IMR-90 (cell line): ENCODE data around the gene NPL. TPM values are rescaled to one million over a fixed set of nuclear protein-coding genes. Genes with fewer than 3 reads are reported as not detected.

Experiments
- ATAC-seq: fragments of 200-7000 bp; cut with Tn5 transposase; 2 replicates; pipeline ENCODE4 v1.9.1; 2020; ENCODE audit warnings: low read depth, mild to moderate bottlenecking, moderate library complexity
- BruUV-seq: library from RNA; stranded (reverse); fragments of 400-500 nt; replicated peaks from 2 replicates; lab custom pipeline; 2021; lab: Mats Ljungman, UMichigan
- CTCF ChIA-PET: fragments of 300-600 bp; formaldehyde crosslinking; extraction: SDS; loops from one replicate; lab custom pipeline; 2021; ENCODE audit warnings: antibody characterized with exemption; lab: Yijun Ruan, JAX
- POLR2A ChIA-PET: fragments of 300-600 bp; sonication (Branson Sonifier 250); formaldehyde crosslinking; loops from one replicate; lab custom pipeline; 2022; ENCODE audit warnings: antibody characterized with exemption; ENCODE audit not compliant: unreplicated experiment; lab: Charles Lee
- DNase-seq: peaks from one replicate; pipeline ENCODE4 v3.0.0; 2013
- H2AFZ ChIP-seq: replicated peaks from 2 replicates; pipeline ENCODE3; 2013; ENCODE audit warnings: low read length, mild to moderate bottlenecking; ENCODE audit not compliant: poor library complexity
- H2AK5ac ChIP-seq: 2 replicates; pipeline ENCODE4 v1.6.1; 2013; ENCODE audit warnings: low read depth, low read length, inconsistent platforms
- H2AK9ac ChIP-seq: replicated peaks from 2 replicates; pipeline ENCODE3; 2013; ENCODE audit warnings: mild to moderate bottlenecking, low read depth, low read length, moderate library complexity; ENCODE audit not compliant: poor library complexity
- H2BK120ac ChIP-seq: 2 replicates; pipeline ENCODE4 v1.6.1; 2013; ENCODE audit warnings: low read depth, low read length, inconsistent platforms
- H2BK15ac ChIP-seq: 3 replicates; pipeline ENCODE4 v1.6.1; 2013; ENCODE audit warnings: low read depth, low read length, inconsistent platforms
- H2BK20ac ChIP-seq: 2 replicates; pipeline ENCODE4 v1.6.1; 2013; ENCODE audit warnings: low read depth, mild to moderate bottlenecking, inconsistent platforms, low read length, moderate library complexity
- H2BK5ac ChIP-seq: 2 replicates; pipeline ENCODE4 v1.6.1; 2013; ENCODE audit warnings: mild to moderate bottlenecking, low read depth, low read length, inconsistent platforms; ENCODE audit not compliant: poor library complexity, severe bottlenecking
- H3K14ac ChIP-seq: replicated peaks from 2 replicates; pipeline ENCODE4 v1.6.1; 2013; ENCODE audit warnings: low read depth, low read length, inconsistent platforms
- H3K18ac ChIP-seq: 2 replicates; pipeline ENCODE4 v1.6.1; 2013; ENCODE audit warnings: low read depth, low read length, control low read depth
- H3K23ac ChIP-seq: 2 replicates; pipeline ENCODE4 v1.6.1; 2013; ENCODE audit warnings: low read depth, low read length, inconsistent platforms
- H3K27ac ChIP-seq: 2 replicates; pipeline ENCODE4 v1.5.1; 2013; ENCODE audit warnings: mild to moderate bottlenecking, control low read depth, low read length; ENCODE audit not compliant: insufficient read depth
- H3K27me3 ChIP-seq: 2 replicates; pipeline ENCODE4 v1.6.1; 2013; ENCODE audit warnings: low read length; ENCODE audit not compliant: control insufficient read depth, insufficient read depth
- H3K36me3 ChIP-seq: 2 replicates; pipeline ENCODE4 v1.6.1; 2013; ENCODE audit warnings: low read length, mixed read lengths; ENCODE audit not compliant: control insufficient read depth, insufficient read depth
- H3K4ac ChIP-seq: 2 replicates; pipeline ENCODE4 v1.6.1; 2013; ENCODE audit warnings: low read depth, low read length, inconsistent platforms
- H3K4me1 ChIP-seq: 2 replicates; pipeline ENCODE4 v1.6.1; 2013; ENCODE audit warnings: low read length, mixed read lengths; ENCODE audit not compliant: control insufficient read depth, insufficient read depth
- H3K4me2 ChIP-seq: 2 replicates; pipeline ENCODE4 v1.6.1; 2013; ENCODE audit warnings: low read depth, mild to moderate bottlenecking, control low read depth, low read length, moderate library complexity
- H3K4me3 ChIP-seq: 2 replicates; pipeline ENCODE4 v1.5.1; 2013; ENCODE audit warnings: low read depth, mild to moderate bottlenecking, control low read depth, low read length, moderate library complexity; ENCODE audit not compliant: insufficient read depth
- H3K56ac ChIP-seq: 2 replicates; pipeline ENCODE4 v1.6.1; 2013; ENCODE audit warnings: low read length, inconsistent platforms; ENCODE audit not compliant: insufficient read depth; ENCODE audit errors: extremely low read depth
- H3K79me1 ChIP-seq, 2 experiments: 2 replicates each; pipeline ENCODE4 v1.6.1; 2013; ENCODE audit warnings: low read length in 2 of 2, inconsistent platforms in 1 of 2, low read depth in 1 of 2
- H3K9ac ChIP-seq: 2 replicates; pipeline ENCODE4 v1.6.1; 2013; ENCODE audit warnings: low read depth, low read length, control low read depth
- H3K9me1 ChIP-seq: 2 replicates; pipeline ENCODE4 v1.6.1; 2013; ENCODE audit warnings: low read length, inconsistent platforms; ENCODE audit not compliant: insufficient read depth
- H3K9me3 ChIP-seq: 2 replicates; pipeline ENCODE4 v1.6.1; 2013; ENCODE audit warnings: low read length; ENCODE audit not compliant: control insufficient read depth, insufficient read depth
- H4K20me1 ChIP-seq: 2 replicates; pipeline ENCODE4 v1.6.1; 2013; ENCODE audit warnings: low read length, inconsistent platforms; ENCODE audit not compliant: insufficient read depth
- H4K5ac ChIP-seq: 2 replicates; pipeline ENCODE4 v1.6.1; 2013; ENCODE audit warnings: mild to moderate bottlenecking, low read depth, low read length, control low read depth
- H4K8ac ChIP-seq, 2 experiments: 2 replicates each; pipeline ENCODE4 v1.6.1; 2013; ENCODE audit warnings: low read depth in 2 of 2, low read length in 2 of 2, control low read depth in 1 of 2, inconsistent platforms in 1 of 2
- H4K91ac ChIP-seq: 2 replicates; pipeline ENCODE4 v1.6.1; 2013; ENCODE audit warnings: low read depth, low read length, inconsistent platforms; ENCODE audit not compliant: insufficient read depth
- RAD21 ChIP-seq: IDR thresholded peaks from 2 replicates; pipeline ENCODE4 v1.6.1; 2012; ENCODE audit warnings: low read length, improper control_type of control experiment
- WGBS, 2 experiments: methylation state at CpG; one replicate each; pipeline versions ENCODE4 v1.1.5 to v1.1.7; 2013; ENCODE audit warnings: missing lambda C conversion rate in 2 of 2; ENCODE audit not compliant: insufficient read length in 1 of 2; ENCODE audit errors: extremely low coverage in 2 of 2; 5-methylcytosine and 5-hydroxymethylcytosine counted together
- dilution Hi-C: fragments of 300-500 bp; cut with HindIII; formaldehyde crosslinking; loops from one replicate; pipeline ENCODE4 v1.14.3; 2018; ENCODE audit warnings: low sequenced_read_pairs; ENCODE audit not compliant: unreplicated experiment
- in situ Hi-C: fragments of 300-500 bp; cut with MboI; formaldehyde crosslinking; loops from 3 replicates; pipeline ENCODE4 v1.14.3; 2019; ENCODE audit warnings: low sequenced_read_pairs, inconsistent platforms, mixed read lengths
- intact Hi-C: fragments of 100-400 bp; cut with micrococcal nuclease; formaldehyde crosslinking; loops from 2 replicates; pipeline ENCODE4 v1.10.0; 2022
- polyA plus RNA-seq, 3 experiments: library from polyadenylated mRNA; depleted of rRNA; stranded (reverse); fragments of >200 nt; gene quantifications; 2 replicates each; pipeline ENCODE4 v1.2.3, GENCODE V29; 2012; ENCODE audit warnings: low replicate concordance in 1 of 3
- total RNA-seq: library from RNA; depleted of rRNA; stranded (reverse); fragments of >200 nt; gene quantifications from 2 replicates; pipeline ENCODE4 v1.2.3, GENCODE V29; 2012
- TF ChIP-seq, protein P1 (sequence below): fragments of 150-350 bp; IDR thresholded peaks from 2 replicates; pipeline ENCODE4 v1.6.1; 2016; ENCODE audit warnings: low read depth, mild to moderate bottlenecking, low read length, moderate library complexity, borderline replicate concordance
- TF ChIP-seq, protein P2 (sequence below): fragments of 150-350 bp; IDR thresholded peaks from 2 replicates; pipeline ENCODE4 v1.6.1; 2017; ENCODE audit warnings: mild to moderate bottlenecking, antibody characterized with exemption, low read length, low read depth

Gene NPL
- total and polyA plus RNA-seq, 2 of the 4 experiments (the other 2 are of a cell fraction): 0.36 to 0.68 TPM

DNA sequence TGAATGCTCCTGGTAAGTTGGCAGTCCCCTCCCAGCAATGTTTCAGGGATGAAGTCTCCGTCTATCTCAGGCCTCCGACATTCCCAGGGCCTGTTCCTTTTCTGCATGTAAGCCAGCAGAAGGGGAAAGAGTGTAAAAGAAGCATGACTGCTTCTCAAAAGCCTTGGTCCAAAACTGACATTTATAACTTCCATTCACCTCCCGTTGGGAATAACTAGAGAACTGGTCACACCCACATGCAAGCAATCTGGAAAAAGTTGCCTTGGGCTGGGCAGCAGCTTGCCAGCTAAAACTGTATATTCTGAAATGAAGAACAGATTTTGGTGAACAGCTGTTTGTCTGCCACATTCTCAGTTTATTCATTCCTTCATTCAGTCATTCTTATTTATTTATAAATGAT, 24.2 kb upstream of the NPL start:
- Histone ChIP-seq H2BK20ac (no peak overlapping the region), H3K4me1 (no peaks in the 10 kb centered on the region), H3K79me1 (no peaks in the 10 kb centered on the region), H3K9me3 (peaks cover 3% of the 10 kb centered on the region; the same call in 1 of the 2 replicates), H3K56ac (no peak overlapping the region), H3K23ac (no peak overlapping the region), H3K4me3 (no peak overlapping the region), H3K9ac (no peak overlapping the region), H3K18ac (no peak overlapping the region), H4K5ac (no peak overlapping the region), H3K4ac (no peak overlapping the region), H2BK15ac (no peak overlapping the region), H3K36me3 (no peaks in the 10 kb centered on the region), H2BK5ac (no peak overlapping the region), H3K14ac (no peak overlapping the region), H2AK9ac (no peak overlapping the region), H3K27ac (no peak overlapping the region), H3K27me3 (peaks cover 2% of the 10 kb centered on the region), H2BK120ac (no peak overlapping the region), H2AFZ (no peak overlapping the region), H3K4me2 (no peak overlapping the region), H4K8ac (no peak overlapping the region), H4K91ac (no peak overlapping the region), H3K9me1 (no peaks in the 10 kb centered on the region), H4K20me1 (no peaks in the 10 kb centered on the region), H2AK5ac (no peak overlapping the region)
- POLR2A ChIA-PET: no interaction called here
- ATAC-seq: no peak
- no TSS peak for BruUV-seq
- dilution Hi-C loops: no loop called here
- CTCF ChIA-PET: no interaction called here
- DNase-seq: no peak
- WGBS, 2 experiments: no CpG with 5 or more reads among the region's 3 CpGs
- TF ChIP-seq, protein P1, sequence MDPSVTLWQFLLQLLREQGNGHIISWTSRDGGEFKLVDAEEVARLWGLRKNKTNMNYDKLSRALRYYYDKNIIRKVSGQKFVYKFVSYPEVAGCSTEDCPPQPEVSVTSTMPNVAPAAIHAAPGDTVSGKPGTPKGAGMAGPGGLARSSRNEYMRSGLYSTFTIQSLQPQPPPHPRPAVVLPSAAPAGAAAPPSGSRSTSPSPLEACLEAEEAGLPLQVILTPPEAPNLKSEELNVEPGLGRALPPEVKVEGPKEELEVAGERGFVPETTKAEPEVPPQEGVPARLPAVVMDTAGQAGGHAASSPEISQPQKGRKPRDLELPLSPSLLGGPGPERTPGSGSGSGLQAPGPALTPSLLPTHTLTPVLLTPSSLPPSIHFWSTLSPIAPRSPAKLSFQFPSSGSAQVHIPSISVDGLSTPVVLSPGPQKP: no peak
- TF ChIP-seq RAD21: no peak
- TF ChIP-seq, protein P2, sequence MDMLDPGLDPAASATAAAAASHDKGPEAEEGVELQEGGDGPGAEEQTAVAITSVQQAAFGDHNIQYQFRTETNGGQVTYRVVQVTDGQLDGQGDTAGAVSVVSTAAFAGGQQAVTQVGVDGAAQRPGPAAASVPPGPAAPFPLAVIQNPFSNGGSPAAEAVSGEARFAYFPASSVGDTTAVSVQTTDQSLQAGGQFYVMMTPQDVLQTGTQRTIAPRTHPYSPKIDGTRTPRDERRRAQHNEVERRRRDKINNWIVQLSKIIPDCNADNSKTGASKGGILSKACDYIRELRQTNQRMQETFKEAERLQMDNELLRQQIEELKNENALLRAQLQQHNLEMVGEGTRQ: no peak
- intact Hi-C loops: no loop called here
- in situ Hi-C loops: no loop called here
